Body of pancreas (tissue), 4 donors: Measurements from ENCODE around the gene ARID1B.

ENCODE experiments used
- CTCF ChIP-seq, 7 experiments: fragments of 450-650 bp in 4 of 7; fragments of 200-600 bp in 3 of 7; sonication (generic) in 3 of 7; IDR thresholded peaks; one replicate each; pipeline ENCODE4 v1.5.1; 2016 to 2019; ENCODE audit warnings: antibody characterized with exemption in 7 of 7
- POLR2A ChIP-seq, 3 donors: fragments of 450-650 bp; IDR thresholded peaks; one replicate each; pipeline ENCODE4 v1.6.1; 2016; ENCODE audit warnings: antibody characterized with exemption in 3 of 3, mild to moderate bottlenecking in 2 of 3

- TF ChIP-seq CTCF (IDR thresholded peaks at IDR 0.05) (no peak), POLR2A (IDR thresholded peaks at IDR 0.05) (no peak)
Measured at GRCh38 chr6:157169656-157170055, 392.5 kb downstream of the ARID1B start.
